ENCODE data around the gene MAD1L1.

Gene MAD1L1

GRCh38 chr7:2242541-2243429 lies 10.0 kb upstream of the MAD1L1 start:
- DNase-seq: no peak

- peak in 57 of 58 donors; percentile 17 to 85 (median 67) for DNase-seq
Measured at GRCh38 chr7:2241580-2242540, 9.1 kb upstream of the MAD1L1 start, which contains the start of the genes MRM2 and NUDT1. Gene MRM2, minus strand, starts transcription at chr7:2242205. Its CDS starts 36 bp downstream, at chr7:2242169. Gene NUDT1, plus strand, starts transcription at chr7:2242226. Its CDS starts 2,349 bp downstream, at chr7:2244575.

GRCh38 chr7:2239242-2239641 lies 6.5 kb upstream of the MAD1L1 start:
- DNase-seq: no peak

GRCh38 chr7:2237109-2237602 lies 4.4 kb upstream of the MAD1L1 start:
- DNase-seq: peak in 25 of 58 donors; percentile 7 to 62 (median 33)

- no peak for DNase-seq
Measured at GRCh38 chr7:2233926-2234325, 1.2 kb upstream of the MAD1L1 start.

GRCh38 chr7:2231992-2232765 lies 566 bp downstream of the MAD1L1 start:
- peak in 2 of 58 donors; percentile 23 to 26 for DNase-seq

GRCh38 chr7:2230882-2231281 lies 1.9 kb downstream of the MAD1L1 start:
- no peak for DNase-seq

- no peak for DNase-seq
Measured at GRCh38 chr7:2230226-2230625, 2.5 kb downstream of the MAD1L1 start.

GRCh38 chr7:2229467-2229866 lies 3.3 kb downstream of the MAD1L1 start:
- no peak for DNase-seq

GRCh38 chr7:2228921-2229320 lies 3.8 kb downstream of the MAD1L1 start:
- DNase-seq: no peak

- no peak for DNase-seq
Measured at GRCh38 chr7:2227699-2228098, 5.0 kb downstream of the MAD1L1 start.

GRCh38 chr7:2225830-2226229 lies 6.9 kb downstream of the MAD1L1 start:
- no peak for DNase-seq

- no peak for DNase-seq
Measured at GRCh38 chr7:2225336-2225735, 7.4 kb downstream of the MAD1L1 start.

GRCh38 chr7:2224934-2225333 lies 7.8 kb downstream of the MAD1L1 start:
- no peak for DNase-seq

- no peak for DNase-seq
Measured at GRCh38 chr7:2224491-2224928, 8.2 kb downstream of the MAD1L1 start.

- no peak for DNase-seq
Measured at GRCh38 chr7:2223321-2223720, 9.4 kb downstream of the MAD1L1 start.

- DNase-seq: no peak
Measured at GRCh38 chr7:2222516-2222915, 10.2 kb downstream of the MAD1L1 start.

- DNase-seq: no peak
Measured at GRCh38 chr7:2220954-2221353, 11.8 kb downstream of the MAD1L1 start.

- DNase-seq: no peak
Measured at GRCh38 chr7:2220506-2220905, 12.2 kb downstream of the MAD1L1 start.

GRCh38 chr7:2220030-2220429 lies 12.7 kb downstream of the MAD1L1 start:
- no peak for DNase-seq

- no peak for DNase-seq
Measured at GRCh38 chr7:2219606-2220005, 13.1 kb downstream of the MAD1L1 start.

Measured in anterior cingulate cortex (tissue), 58 donors.